ENCODE results near the gene NTN5. TPM values are rescaled to one million over a fixed set of nuclear protein-coding genes. Genes with fewer than 3 reads are reported as not detected.

NTN5 gene
- total and polyA plus RNA-seq, 2 experiments from 2014 or later: 0.52 to 0.94 TPM

DNA sequence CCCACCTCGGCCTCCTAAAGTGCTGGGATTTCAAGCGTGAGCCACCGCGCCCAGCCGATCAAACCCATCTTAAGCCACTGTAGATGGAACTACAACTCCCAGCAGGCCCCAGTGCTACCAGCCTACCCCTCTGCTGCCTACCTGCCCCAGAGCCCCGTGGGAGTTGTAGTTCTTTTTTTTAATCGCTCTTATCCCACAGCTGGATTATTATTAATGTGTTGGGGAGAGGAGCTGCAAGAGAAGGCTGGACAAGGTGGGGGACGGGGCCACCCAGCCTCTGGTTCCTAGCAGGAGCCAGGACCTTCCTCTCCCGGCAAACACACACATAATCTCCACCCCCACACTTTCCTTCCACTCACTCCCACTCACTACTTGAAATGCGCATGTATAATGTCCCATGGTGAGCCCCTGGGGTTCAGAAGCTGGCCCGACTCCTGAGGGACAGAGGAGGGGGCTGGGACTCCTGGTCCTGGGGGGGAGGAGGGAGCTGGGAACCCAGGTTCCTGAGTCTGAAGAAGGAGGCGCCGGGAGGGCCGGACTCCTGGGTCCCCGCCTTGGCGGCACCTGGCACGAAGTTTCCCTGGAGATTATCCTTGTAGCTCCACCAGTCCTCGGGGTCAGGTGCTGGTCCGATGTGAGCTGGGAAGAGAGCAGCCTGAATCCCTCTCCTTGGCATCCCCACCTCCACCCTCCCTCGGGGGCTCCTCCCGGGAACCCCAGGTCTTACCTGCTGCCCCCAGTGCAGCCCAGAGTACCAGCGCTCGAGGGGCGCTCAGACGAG is 27.8 kb downstream of the NTN5 start:
- H3K4me2 ChIP-seq: peak overlapping the region; percentile 99
- H3K4me1 ChIP-seq (ENCODE audit: insufficient read depth): peaks cover 7% of the 10 kb centered on the region; the same call in 1 of the 2 replicates
- H4K20me1 ChIP-seq (replicated peaks; ENCODE audit: insufficient read depth): no peaks in the 10 kb centered on the region
- no peaks in the 10 kb centered on the region for H3K36me3 ChIP-seq (ENCODE audit: insufficient read depth)
- H3K27ac ChIP-seq (ENCODE audit: low read depth): peak overlapping the region; percentile 91
- no peaks in the 10 kb centered on the region for H3K9me2 ChIP-seq (ENCODE audit: insufficient read depth)
- Mint-ChIP-seq H3K27ac (peak overlapping the region; percentile 89), H3K4me3 (peak overlapping the region; percentile 91), H3K36me3 (ENCODE audit: low read depth) (peaks cover 20% of the 10 kb centered on the region), H3K27me3 (ENCODE audit: insufficient read depth, low read depth, poor library complexity) (peaks cover 16% of the 10 kb centered on the region), H3K9me3 (no peaks in the 10 kb centered on the region), H3K4me1 (peaks cover 12% of the 10 kb centered on the region)
- peak; percentile 59 for ATAC-seq
- H3F3A ChIP-seq (replicated peaks; ENCODE audit: low read depth): 0 out of 2 replicates have a peak, but pooled peaks cover 13% of the 10 kb centered on the region
- H2AFZ ChIP-seq: peak overlapping the region; percentile 92
- 0 out of 2 replicates have a peak, but pooled peaks cover 7% of the 10 kb centered on the region for H3K27me3 ChIP-seq (ENCODE audit: insufficient read depth)
- H3K4me3 ChIP-seq: peak overlapping the region; percentile 75
- TF ChIP-seq, protein P1, sequence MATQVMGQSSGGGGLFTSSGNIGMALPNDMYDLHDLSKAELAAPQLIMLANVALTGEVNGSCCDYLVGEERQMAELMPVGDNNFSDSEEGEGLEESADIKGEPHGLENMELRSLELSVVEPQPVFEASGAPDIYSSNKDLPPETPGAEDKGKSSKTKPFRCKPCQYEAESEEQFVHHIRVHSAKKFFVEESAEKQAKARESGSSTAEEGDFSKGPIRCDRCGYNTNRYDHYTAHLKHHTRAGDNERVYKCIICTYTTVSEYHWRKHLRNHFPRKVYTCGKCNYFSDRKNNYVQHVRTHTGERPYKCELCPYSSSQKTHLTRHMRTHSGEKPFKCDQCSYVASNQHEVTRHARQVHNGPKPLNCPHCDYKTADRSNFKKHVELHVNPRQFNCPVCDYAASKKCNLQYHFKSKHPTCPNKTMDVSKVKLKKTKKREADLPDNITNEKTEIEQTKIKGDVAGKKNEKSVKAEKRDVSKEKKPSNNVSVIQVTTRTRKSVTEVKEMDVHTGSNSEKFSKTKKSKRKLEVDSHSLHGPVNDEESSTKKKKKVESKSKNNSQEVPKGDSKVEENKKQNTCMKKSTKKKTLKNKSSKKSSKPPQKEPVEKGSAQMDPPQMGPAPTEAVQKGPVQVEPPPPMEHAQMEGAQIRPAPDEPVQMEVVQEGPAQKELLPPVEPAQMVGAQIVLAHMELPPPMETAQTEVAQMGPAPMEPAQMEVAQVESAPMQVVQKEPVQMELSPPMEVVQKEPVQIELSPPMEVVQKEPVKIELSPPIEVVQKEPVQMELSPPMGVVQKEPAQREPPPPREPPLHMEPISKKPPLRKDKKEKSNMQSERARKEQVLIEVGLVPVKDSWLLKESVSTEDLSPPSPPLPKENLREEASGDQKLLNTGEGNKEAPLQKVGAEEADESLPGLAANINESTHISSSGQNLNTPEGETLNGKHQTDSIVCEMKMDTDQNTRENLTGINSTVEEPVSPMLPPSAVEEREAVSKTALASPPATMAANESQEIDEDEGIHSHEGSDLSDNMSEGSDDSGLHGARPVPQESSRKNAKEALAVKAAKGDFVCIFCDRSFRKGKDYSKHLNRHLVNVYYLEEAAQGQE (IDR thresholded peaks at IDR 0.05; ENCODE audit: unreplicated experiment): no peak
- TF ChIP-seq, protein P2, sequence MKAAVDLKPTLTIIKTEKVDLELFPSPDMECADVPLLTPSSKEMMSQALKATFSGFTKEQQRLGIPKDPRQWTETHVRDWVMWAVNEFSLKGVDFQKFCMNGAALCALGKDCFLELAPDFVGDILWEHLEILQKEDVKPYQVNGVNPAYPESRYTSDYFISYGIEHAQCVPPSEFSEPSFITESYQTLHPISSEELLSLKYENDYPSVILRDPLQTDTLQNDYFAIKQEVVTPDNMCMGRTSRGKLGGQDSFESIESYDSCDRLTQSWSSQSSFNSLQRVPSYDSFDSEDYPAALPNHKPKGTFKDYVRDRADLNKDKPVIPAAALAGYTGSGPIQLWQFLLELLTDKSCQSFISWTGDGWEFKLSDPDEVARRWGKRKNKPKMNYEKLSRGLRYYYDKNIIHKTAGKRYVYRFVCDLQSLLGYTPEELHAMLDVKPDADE (IDR thresholded peaks at IDR 0.05): peak; percentile 98
- no peak for TF ChIP-seq EZH2phosphoT487 (IDR thresholded peaks at IDR 0.05; ENCODE audit: unreplicated experiment)
- no peak for TF ChIP-seq ZNF331 (CRISPR knock-in tag; IDR thresholded peaks at IDR 0.05; ENCODE audit: low read depth)
- TF ChIP-seq EZH2 (IDR thresholded peaks at IDR 0.05; ENCODE audit: low read depth, unreplicated experiment): no peak
- TF ChIP-seq POLR2AphosphoS5 (IDR thresholded peaks at IDR 0.05; ENCODE audit: low read depth): peak; percentile 28; the same call in 1 of the 2 replicates
- TF ChIP-seq, protein P3, sequence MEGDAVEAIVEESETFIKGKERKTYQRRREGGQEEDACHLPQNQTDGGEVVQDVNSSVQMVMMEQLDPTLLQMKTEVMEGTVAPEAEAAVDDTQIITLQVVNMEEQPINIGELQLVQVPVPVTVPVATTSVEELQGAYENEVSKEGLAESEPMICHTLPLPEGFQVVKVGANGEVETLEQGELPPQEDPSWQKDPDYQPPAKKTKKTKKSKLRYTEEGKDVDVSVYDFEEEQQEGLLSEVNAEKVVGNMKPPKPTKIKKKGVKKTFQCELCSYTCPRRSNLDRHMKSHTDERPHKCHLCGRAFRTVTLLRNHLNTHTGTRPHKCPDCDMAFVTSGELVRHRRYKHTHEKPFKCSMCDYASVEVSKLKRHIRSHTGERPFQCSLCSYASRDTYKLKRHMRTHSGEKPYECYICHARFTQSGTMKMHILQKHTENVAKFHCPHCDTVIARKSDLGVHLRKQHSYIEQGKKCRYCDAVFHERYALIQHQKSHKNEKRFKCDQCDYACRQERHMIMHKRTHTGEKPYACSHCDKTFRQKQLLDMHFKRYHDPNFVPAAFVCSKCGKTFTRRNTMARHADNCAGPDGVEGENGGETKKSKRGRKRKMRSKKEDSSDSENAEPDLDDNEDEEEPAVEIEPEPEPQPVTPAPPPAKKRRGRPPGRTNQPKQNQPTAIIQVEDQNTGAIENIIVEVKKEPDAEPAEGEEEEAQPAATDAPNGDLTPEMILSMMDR (conservative IDR thresholded peaks at IDR 0.05; ENCODE audit: low read depth in 2 of 2): no peak
- TF ChIP-seq JUNB (IDR thresholded peaks at IDR 0.05; ENCODE audit: unreplicated experiment): no peak
- 0 out of 2 replicates have a peak, but pooled peaks have one; percentile 56 for TF ChIP-seq CREB1 (CRISPR knock-in tag; IDR thresholded peaks at IDR 0.05; ENCODE audit: low read depth)
- TF ChIP-seq, protein P4, sequence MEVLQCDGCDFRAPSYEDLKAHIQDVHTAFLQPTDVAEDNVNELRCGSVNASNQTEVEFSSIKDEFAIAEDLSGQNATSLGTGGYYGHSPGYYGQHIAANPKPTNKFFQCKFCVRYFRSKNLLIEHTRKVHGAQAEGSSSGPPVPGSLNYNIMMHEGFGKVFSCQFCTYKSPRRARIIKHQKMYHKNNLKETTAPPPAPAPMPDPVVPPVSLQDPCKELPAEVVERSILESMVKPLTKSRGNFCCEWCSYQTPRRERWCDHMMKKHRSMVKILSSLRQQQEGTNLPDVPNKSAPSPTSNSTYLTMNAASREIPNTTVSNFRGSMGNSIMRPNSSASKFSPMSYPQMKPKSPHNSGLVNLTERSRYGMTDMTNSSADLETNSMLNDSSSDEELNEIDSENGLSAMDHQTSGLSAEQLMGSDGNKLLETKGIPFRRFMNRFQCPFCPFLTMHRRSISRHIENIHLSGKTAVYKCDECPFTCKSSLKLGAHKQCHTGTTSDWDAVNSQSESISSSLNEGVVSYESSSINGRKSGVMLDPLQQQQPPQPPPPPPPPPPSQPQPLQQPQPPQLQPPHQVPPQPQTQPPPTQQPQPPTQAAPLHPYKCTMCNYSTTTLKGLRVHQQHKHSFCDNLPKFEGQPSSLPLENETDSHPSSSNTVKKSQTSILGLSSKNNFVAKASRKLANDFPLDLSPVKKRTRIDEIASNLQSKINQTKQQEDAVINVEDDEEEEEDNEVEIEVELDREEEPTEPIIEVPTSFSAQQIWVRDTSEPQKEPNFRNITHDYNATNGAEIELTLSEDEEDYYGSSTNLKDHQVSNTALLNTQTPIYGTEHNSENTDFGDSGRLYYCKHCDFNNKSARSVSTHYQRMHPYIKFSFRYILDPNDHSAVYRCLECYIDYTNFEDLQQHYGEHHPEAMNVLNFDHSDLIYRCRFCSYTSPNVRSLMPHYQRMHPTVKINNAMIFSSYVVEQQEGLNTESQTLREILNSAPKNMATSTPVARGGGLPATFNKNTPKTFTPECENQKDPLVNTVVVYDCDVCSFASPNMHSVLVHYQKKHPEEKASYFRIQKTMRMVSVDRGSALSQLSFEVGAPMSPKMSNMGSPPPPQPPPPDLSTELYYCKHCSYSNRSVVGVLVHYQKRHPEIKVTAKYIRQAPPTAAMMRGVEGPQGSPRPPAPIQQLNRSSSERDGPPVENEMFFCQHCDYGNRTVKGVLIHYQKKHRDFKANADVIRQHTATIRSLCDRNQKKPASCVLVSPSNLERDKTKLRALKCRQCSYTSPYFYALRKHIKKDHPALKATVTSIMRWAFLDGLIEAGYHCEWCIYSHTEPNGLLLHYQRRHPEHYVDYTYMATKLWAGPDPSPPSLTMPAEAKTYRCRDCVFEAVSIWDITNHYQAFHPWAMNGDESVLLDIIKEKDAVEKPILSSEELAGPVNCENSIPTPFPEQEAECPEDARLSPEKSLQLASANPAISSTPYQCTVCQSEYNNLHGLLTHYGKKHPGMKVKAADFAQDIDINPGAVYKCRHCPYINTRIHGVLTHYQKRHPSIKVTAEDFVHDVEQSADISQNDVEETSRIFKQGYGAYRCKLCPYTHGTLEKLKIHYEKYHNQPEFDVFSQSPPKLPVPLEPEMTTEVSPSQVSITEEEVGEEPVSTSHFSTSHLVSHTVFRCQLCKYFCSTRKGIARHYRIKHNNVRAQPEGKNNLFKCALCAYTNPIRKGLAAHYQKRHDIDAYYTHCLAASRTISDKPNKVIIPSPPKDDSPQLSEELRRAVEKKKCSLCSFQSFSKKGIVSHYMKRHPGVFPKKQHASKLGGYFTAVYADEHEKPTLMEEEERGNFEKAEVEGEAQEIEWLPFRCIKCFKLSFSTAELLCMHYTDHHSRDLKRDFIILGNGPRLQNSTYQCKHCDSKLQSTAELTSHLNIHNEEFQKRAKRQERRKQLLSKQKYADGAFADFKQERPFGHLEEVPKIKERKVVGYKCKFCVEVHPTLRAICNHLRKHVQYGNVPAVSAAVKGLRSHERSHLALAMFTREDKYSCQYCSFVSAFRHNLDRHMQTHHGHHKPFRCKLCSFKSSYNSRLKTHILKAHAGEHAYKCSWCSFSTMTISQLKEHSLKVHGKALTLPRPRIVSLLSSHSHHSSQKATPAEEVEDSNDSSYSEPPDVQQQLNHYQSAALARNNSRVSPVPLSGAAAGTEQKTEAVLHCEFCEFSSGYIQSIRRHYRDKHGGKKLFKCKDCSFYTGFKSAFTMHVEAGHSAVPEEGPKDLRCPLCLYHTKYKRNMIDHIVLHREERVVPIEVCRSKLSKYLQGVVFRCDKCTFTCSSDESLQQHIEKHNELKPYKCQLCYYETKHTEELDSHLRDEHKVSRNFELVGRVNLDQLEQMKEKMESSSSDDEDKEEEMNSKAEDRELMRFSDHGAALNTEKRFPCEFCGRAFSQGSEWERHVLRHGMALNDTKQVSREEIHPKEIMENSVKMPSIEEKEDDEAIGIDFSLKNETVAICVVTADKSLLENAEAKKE (CRISPR knock-in tag; IDR thresholded peaks at IDR 0.05): no peak
- no peak for TF ChIP-seq STAT1 (IDR thresholded peaks at IDR 0.05; ENCODE audit: unreplicated experiment)
- TF ChIP-seq ZNF114 (CRISPR knock-in tag; IDR thresholded peaks at IDR 0.05): no peak
- TF ChIP-seq NANOG (IDR thresholded peaks at IDR 0.05; ENCODE audit: borderline replicate concordance): 0 out of 2 replicates have a peak, but pooled peaks have one; percentile 8
- peak; percentile 92 for DNase-seq (ENCODE audit: low spot score)
- H3K79me2 ChIP-seq (replicated peaks; ENCODE audit: insufficient read depth): no peaks in the 10 kb centered on the region
